HG03175 (cell line): ENCODE measurements around the gene FOXL3.

Source experiments
- ATAC-seq: cut with Tn5 transposase; IDR thresholded peaks from one replicate; pipeline ENCODE4 v1.9.1; 2021; ENCODE audit warnings: mild to moderate bottlenecking, moderate library complexity; ENCODE audit not compliant: unreplicated experiment

The FOXL3 gene

GRCh38 chr7:265998-266850 is 23.7 kb upstream of the FOXL3 start:
- no peak for ATAC-seq

- no peak for ATAC-seq
These were observed 22.8 kb upstream of the FOXL3 start for GRCh38 chr7:266851-267840.

GRCh38 chr7:268991-269390 is 21.0 kb upstream of the FOXL3 start:
- no peak for ATAC-seq

GRCh38 chr7:269721-270120 is 20.2 kb upstream of the FOXL3 start:
- no peak for ATAC-seq

DNA sequence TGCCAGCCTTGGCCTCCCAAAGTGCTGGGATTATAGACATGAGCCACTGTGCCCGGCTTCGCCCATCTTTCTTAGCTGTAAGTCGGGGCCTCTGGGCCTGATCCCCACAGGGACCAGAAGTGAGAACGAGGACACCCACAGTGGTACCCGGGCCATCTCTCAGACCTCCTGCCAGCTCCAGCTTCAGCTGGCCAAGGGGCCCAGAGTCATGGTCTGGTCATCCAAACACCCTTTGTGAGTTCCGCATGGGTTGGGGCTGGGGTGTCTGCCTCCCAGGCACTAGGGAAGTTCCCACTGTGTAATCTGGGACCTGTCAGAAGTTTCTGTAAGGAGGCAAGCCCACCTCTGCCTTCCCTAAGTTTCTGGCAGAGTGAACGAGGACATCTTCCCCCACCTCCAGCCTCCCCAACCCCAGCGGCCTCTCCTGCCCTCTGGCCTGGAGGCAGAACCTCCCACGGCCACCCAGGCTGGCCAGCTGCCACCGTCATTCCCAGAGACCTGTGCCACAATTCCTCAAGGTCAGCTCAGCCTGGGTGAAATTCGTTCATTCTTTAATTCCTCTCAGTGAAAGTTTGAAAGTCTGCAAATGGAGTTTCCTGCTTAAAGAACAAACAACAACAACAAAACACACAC is 19.5 kb upstream of the FOXL3 start:
- ATAC-seq: no peak

- ATAC-seq: no peak
These were observed 18.5 kb upstream of the FOXL3 start for GRCh38 chr7:271266-272107.

DNA sequence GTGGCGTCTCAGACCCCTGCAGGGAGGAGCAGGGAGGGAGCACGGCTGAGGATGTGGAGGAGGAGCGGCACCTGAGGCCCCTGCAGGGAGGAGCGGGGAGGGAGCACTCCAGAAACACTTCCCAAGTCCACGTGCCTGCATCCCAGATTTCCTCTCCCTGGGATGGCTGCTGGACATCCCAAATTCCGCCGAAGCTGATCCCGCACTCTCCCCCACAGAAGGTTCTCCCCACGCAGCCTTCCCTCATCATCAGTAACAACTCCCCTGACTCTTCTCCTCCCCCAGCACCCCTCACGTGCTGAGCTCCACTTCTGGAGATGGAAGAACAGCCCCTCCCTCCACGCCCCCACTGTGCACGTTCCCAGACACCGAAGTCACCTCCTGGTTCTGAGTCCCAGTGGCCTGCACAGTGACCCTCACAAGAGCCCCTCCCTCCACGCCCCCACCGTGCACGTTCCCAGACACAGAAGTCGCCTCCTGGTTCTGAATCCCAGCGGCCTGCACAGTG is 17.8 kb upstream of the FOXL3 start:
- no peak for ATAC-seq

DNA sequence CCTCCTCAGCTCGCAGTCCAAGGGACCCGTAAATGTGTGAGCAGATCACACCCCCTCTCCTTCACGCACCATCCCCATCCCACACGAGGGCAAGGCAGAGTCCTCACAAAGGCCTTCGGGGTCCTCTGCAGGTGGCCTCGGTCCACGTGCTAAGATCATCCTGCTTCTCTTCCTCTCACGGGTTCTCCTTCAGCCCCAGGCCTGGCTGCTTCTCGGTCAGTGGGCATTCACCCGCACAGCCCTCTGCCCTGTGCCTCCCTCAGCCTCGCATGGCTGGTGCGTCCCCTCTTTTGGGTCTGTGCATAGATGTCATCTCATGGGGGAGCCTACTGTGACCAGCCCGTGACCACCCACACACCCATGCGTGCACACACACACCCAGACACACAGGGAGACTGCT is 17.3 kb upstream of the FOXL3 start:
- ATAC-seq: no peak

GRCh38 chr7:273327-273726 is 16.6 kb upstream of the FOXL3 start:
- ATAC-seq: no peak

- ATAC-seq: no peak
These were observed 15.7 kb upstream of the FOXL3 start for GRCh38 chr7:274266-274665.

DNA sequence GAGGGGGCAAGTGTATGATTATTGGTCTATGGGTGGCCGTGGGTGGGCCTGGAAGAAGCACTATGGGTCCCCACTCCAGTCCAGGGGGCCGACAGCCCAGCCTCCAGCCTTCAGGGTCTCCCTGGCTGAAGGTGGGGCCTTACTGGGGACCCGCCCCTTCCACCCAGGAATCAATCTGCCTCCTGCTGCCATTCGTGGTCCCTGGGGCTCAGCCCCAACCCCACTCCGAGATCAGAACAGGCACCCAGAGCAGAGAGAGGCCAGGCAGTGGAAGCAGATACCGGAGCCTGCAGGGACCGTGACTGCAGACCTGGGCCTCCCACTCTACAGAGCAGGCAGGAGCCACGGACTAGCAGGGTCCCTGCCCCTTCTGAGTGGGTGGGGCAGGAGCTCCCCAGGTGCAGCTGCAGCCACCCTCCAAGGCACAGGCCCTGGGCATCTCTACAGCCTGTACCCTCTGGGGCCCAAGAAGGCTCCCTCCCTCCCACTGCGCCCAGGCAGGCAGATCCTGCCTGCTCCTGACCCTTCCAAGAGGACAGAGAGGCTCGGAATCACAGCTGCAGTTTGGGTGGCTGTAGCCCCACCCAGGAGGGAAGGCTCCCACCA is 13.6 kb upstream of the FOXL3 start:
- ATAC-seq: no peak

GRCh38 chr7:277228-277627 is 12.7 kb upstream of the FOXL3 start:
- no peak for ATAC-seq

- no peak for ATAC-seq
These were observed 11.9 kb upstream of the FOXL3 start for GRCh38 chr7:278081-278480.

- ATAC-seq: no peak
These were observed 10.1 kb upstream of the FOXL3 start for GRCh38 chr7:279821-280220.

DNA sequence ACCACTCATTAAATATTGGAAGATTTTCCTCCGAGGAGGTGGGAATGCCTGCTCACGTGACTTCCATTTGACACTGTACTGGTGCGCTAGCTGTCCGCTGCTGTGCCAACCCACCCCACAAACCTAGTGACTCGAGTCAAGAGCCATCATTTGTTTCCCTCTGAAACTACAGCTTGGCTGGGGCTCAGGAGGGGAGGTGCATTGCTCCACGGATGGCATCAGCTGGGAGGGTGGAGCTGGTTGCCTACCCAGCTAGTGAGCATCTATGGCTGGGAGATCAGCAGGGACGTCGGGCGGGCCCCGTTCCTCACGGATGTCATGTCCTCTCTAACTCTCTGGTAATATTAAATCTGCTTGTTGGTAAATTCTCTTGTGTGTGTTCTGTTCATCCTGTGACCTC is 9.5 kb upstream of the FOXL3 start:
- ATAC-seq: no peak

DNA sequence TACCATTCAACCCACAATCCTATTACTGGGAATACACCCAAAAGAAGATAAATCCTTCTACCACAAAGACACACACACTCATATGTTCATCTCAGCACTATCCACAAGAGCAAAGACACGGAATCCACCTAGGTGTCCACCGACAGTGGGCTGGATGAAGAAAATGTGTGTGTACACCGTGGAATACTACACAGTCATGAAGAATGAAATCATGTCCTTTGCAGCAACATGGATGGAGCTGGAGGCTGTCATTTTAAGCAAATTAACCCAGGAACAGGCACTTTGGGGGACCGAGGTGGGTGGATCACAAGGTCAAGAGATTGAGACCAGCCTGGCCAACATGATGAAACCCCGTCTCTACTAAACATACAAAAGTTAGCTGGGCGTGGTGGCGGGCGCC is 8.3 kb upstream of the FOXL3 start:
- ATAC-seq: no peak

DNA sequence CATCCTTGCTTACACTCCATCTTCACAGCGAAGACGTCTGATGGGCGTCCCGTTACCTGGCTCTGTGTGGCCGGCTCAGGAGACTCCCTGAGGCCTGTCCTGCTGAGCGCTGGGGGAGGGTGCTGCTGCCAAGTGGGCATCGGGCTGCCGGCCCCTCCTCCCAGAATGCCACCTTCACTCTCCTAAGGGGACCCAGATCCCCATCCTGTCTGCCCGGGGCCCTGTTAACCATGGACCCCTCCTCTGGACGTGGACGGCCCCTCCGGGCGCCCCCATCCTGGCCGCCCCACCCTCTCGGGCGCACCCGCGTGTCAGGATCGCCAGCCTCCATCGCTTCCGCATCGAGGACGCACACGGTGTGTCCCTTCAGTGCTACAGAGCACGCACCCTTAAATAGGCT is 7.3 kb upstream of the FOXL3 start:
- ATAC-seq: no peak

DNA sequence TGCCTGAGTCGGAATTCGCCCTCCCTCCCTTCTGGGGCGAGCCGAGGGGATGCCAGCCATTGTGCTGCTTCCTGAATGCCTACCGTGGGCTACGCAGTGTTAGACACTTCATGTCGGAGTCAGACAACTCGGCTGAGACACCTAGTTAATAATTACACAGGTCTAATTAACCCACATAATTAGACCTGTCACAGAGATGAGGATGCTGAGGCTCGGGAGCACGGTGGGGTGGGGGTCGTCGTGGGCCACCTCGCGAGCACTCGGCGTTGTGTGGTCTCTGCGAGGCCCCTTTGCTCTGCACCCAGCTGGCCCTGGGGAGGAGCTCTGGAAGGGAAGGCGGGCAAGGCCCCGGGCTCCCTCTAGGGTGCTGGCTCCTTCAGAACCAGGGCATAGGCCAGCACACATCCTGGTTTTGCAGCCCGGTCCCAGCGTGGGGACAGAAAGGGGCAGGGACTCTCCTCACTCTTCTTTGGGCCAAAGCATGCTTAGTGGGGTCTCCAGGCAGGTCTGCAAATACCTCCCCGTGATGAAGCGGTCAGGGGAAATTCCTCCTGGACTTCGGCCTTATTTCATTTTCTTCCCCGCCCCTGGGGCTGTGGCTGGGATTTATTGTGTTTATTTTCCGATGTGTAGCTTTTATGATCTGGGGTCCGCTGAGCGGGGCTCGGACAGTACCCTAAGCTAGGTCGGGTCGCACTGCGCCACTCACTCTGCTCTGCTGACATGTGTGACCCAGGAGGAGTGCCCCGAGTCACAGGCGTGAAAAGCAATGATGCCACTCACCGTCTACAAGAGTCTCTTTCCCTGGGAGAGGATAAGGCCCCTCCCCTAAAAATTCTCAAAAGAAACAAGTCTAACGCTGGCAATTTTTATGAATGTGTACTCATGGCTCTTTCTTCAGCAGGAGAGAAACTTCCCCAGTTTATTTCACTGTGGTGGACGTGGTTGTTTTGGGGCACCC is 4.9 kb upstream of the FOXL3 start:
- no peak for ATAC-seq

DNA sequence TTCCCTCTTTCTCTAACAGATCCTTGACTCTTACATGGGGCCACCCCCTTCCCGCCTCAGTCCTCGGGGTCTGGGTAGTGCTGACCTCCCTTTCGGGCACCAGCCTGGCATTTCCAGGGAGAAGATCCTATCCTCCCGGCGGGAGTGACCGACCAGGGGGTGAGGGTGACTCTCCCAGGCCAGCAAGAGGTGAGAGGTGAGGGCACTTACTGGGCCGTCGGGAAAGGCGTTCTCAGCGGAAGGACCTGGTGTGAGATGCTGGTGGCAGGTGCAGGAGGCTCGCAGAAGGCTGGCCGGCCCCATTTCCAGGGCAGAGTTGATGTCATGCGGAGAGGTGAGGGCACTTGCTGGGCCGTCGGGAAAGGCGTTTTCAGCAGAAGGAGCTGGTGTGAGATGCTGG is 4.2 kb upstream of the FOXL3 start:
- no peak for ATAC-seq
